Epidermal melanocyte (primary cell): Measurements from ENCODE around the gene ADGRL4.
"Not testable (repeated sequence)": the region's sequence is repeated elsewhere in the genome, so short reads cannot be mapped to it uniquely, and the experiment has no call there.

ENCODE experiments used
- DNase-seq: peaks from one replicate; pipeline ENCODE4 v3.0.0; 2011; ENCODE audit warnings: low spot score; ENCODE audit not compliant: insufficient read length

The ADGRL4 gene

GRCh38 chr1:78918157-78918556 is 88.4 kb downstream of the ADGRL4 start:
- no peak for DNase-seq

GRCh38 chr1:78916986-78917385 is 89.5 kb downstream of the ADGRL4 start:
- no peak for DNase-seq

DNA sequence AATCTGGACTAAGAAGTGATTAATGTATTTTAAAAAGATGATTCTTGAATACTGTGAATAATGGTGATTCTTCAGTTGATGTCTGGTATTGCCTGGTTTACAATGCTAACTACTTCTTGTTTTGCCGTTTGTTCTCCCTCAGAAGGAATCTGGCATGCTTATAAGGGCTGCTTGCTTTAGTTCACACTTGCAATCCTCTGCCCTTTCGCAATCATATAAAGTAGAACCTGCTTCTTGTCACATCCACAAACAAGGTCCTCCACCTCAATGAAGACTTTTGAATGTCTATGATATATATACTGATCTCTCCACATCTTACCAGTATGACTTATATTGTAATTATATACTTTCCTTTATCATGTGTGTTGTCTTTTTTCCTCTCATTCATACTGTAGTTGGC is 92.6 kb downstream of the ADGRL4 start:
- DNase-seq: no peak

- DNase-seq: no peak
Measured at GRCh38 chr1:78911956-78912880, 94.3 kb downstream of the ADGRL4 start.

DNA sequence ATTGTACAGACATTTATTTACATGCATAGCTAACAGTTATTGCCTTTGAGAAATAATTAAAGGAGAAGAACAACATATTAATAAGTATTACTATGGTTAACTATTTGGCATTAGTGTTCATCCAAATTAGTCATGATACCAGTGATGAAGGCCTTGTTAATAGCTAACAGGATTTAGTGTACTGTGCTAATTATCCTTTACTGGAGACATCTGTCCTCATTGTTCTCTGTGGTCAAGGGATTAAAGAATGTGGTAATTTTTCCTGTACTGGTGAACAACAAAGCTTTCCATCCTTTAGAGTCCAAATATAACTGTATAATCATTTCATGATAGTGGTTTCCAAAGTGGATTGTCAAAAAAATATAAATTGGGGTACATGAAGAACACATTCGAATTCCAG is 103.9 kb downstream of the ADGRL4 start:
- DNase-seq: no peak

DNA sequence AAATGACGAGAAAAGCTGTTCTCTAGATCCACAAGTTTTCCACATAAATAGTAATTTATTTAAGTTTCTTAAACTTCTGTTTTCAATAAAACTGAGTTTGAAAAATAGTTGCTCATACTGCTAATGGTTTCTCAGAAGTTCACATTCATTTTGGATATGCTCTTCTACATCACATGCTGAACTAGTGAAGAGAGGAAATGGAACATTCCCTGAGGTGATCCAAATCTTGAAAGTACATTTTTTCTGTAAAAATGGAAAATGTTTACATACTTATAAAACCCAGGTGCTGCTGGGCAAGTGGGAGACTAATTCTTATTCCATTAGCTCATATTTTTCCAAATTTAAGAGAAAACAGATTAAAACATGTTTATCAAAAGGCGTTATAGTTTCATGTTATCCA is 111.7 kb downstream of the ADGRL4 start:
- no peak for DNase-seq

GRCh38 chr1:78892260-78892840 is 114.2 kb downstream of the ADGRL4 start:
- no peak for DNase-seq

- DNase-seq: no peak
Measured at GRCh38 chr1:78887458-78887857, 119.1 kb downstream of the ADGRL4 start.

DNA sequence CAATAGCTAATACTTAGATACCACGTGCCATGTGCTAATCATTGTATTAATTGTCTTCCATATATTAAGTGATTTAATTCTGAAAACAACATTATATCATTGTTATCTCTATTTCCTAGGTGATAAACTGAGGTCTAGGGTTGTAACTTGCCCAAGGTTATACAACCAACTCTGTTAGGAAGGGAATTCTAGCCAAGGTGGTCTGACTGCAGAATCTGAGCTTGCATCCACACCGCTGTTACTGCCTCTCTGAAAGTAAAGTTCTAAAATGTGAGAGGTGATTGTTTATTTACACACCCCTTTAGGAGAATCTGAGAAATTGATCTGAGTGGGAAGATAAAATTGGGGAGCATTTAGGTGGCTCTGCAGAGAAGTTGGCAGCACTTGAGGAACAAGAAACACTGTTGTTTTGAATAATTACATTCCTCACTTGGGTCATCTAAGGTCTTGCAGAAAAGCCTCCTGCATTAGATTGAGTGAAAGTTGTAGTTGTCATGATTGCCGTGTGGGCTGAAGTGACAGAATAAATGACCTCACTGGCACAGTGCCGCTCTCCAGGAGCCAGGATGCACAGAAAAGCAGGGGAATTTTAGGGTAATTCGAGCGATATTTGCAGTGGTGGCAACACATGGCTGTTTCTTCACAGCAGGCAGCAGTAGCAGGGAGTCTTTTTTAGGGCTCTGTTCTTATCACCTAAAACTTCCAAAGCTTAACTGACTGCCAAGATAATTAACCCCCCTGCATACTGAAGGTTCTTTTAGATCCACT is 121.7 kb downstream of the ADGRL4 start:
- DNase-seq: no peak

DNA sequence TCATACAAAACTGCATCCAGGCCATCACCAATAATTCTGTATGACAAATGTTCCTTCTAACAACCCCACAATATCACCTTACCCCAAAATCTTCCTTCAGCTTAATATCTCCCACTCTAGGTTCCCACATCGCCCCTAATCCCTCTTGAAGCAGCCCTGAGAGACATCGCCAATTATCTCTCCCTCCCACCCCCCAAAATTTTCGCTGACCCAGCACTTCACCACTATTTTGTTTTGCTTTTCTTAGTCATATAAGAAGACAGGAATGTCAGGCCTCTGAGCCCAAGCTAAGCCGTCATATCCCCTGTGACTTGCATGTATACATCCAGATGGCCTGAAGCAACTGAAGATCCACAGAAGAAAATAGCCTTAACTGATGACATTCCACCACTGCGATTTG is 126.3 kb downstream of the ADGRL4 start:
- no peak for DNase-seq

GRCh38 chr1:78875986-78876385 is 130.5 kb downstream of the ADGRL4 start:
- DNase-seq: not testable (repeated sequence)

DNA sequence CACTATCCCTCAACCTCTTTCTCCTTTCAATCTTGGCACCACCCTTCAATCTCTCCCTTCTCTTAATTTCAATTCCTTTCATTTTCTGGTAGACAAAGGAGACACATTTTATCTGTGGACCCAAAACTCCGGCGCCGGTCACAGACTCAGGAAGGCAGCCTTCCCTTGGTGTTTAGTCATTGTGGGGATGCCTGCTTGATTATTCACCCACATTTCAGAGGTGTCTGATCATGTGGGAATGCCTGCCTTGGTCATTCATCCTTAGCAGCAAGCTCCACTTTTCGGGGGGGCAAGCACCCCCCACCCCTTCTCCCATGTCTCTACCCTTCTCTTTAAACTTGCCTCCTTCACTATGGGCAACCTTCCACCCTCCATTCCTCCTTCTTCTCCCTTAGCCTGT is 133.7 kb downstream of the ADGRL4 start:
- not testable (repeated sequence) for DNase-seq

- DNase-seq: no peak
Measured at GRCh38 chr1:78871249-78871648, 135.3 kb downstream of the ADGRL4 start.

DNA sequence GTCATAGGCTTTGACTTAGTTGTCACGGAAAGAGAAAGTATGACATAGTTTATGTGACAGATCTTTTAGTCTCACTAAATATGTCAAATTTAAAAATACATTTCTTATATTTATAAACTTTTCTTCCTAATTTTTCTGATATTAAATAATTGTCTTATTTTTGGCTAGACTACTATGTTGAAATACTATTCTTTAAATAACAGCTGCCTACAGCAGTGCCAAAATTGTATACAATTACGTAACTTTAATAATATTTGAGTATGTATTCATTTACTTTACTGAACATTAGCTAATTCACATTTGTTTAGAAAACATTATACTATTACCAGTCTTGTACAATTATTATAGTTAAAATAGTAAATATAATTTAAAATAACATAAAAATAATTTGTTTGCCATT is 137.4 kb downstream of the ADGRL4 start:
- no peak for DNase-seq

- no peak for DNase-seq
Measured at GRCh38 chr1:78864175-78864574, 142.4 kb downstream of the ADGRL4 start.

DNA sequence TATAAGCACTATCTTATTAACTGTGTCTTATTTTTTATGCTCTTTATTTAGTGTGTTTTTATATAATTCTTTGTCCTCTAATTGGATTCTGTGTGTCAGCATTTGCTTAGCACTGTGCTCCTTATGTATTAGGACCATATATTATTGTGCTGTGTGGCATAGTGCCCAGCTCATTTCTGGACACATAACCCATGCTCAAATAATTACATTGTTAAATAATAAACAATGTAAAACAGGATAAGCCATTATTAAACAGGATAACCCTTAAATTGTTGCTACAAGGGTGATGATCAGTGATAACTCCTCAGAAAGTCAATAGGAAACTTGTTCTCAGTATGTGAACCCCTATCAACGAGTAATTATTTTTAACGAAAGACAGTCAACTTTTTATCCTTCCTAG is 150.4 kb downstream of the ADGRL4 start:
- DNase-seq: no peak

- DNase-seq: no peak
Measured at GRCh38 chr1:78855258-78855657, 151.3 kb downstream of the ADGRL4 start.

- DNase-seq: no peak
Measured at GRCh38 chr1:78854556-78854955, 152.0 kb downstream of the ADGRL4 start.

DNA sequence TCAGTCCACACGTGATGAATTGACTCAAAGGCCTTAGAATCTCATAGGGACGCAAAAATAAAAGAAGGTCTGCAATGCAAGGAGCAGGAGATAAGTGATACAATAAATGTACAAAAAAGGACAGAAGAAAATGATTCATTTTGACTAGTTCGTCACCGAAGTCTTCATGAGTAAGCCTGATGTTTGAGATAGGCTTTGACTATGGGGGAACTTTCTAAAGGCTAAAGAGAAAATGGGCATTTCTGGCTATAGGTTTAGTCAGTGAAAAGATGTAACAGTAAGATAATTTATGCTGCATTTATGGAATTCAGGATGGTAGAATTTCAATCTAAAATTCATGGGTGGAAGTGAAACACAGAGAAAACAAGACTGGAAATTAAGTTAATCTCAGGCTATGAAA is 163.0 kb downstream of the ADGRL4 start:
- DNase-seq: no peak

DNA sequence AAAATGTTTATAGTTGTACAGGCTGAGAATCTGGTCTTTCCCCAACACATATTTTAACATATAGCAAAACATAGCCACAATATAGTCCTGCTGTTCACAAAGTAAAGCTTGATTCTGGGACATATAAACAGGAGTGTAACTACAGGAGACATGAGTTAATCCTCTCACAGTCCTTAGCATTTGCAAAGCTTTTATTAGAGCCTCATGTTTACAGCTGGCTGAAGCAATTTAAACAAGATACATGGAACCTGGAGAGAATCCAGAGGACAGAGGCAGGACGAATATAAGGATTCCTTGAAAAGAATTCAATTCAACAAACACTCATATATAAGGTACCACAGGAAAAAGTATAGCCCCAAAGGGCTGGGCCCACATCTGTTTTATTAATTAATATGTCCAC is 163.4 kb downstream of the ADGRL4 start:
- DNase-seq: no peak

DNA sequence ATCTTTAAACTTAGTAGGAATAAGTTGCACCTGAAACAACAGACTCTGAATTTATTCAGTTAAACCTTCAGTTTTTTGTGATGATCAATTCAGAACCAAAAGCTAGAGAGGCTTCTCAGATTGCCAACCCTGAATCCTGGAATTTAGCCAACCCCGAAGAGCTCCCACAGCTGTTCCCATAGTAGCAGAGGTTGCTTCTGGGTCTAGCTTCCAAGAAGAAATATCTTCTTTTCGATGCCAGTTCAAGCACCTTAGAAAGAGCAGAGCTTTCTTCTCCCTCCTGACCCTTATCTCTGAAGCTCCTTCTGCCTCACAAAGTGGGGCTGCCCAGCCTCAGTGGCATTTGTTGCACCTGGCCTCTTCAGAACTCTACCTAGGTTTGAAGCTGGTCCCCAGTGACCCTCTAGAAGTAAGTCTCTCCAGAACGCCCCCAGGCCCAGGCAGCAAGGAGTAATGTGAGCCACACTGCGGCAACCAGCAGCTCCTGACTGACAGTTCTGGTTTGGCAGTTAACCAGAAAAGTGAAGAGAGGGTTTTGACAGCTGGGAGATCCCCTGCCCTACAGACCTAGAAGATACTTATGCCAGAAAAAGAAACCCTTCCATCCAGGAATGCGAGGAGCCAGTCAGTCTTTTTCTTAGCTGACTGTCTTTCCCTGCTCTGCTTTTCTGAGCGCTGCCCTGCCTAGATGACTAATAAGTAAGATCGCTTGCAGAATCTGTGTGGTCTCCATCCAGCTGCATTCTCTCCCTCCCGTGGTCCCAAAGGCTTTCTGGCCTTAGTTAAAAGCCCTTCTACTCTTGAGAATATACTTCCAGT is 165.9 kb downstream of the ADGRL4 start:
- no peak for DNase-seq
